Liver (tissue), 3 donors: ENCODE data around the gene PWWP2A.

Experiments
- HNF4G ChIP-seq: IDR thresholded peaks from 2 replicates; pipeline ENCODE4 v1.6.1; 2016; ENCODE audit warnings: antibody characterized with exemption
- RAD21 ChIP-seq, 2 donors: IDR thresholded peaks; 2 replicates each; pipeline ENCODE4 v1.6.1; 2016; ENCODE audit warnings: antibody characterized with exemption in 2 of 2, mild to moderate bottlenecking in 2 of 2
- TF ChIP-seq, protein P1 (sequence below): fragments of 150-350 bp; IDR thresholded peaks from 2 replicates; pipeline ENCODE4 v1.5.1; 2017; ENCODE audit warnings: improper control_type of control experiment, low read depth, low read length; ENCODE audit not compliant: missing input control
- TF ChIP-seq, protein P2 (sequence below): IDR thresholded peaks from 2 replicates; pipeline ENCODE4 v1.6.1; 2016; ENCODE audit warnings: antibody characterized with exemption, mild to moderate bottlenecking
- donor health status: healthy.
- donor health status: healthy.

DNA sequence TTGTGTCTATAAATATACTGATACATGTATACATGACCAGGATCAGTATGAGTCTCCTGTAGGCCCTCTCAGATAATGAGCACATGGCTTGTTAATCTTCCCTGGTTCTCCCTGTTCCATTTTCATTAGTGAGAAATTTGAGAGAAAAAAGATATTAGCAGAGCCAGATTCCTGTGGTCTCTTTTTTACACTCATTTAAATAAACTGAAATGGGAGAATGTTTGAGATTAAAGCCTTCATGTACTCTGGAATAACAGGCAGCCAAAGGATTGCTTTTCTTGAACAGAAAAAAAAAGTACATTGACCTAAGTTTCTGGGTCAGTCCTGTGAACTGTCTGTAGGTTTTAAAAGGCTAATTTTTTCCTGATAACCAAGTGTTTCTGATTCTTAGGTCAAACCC, 44.2 kb downstream of the PWWP2A start:
- no peak for TF ChIP-seq RAD21 (IDR thresholded peaks at IDR 0.05)
- TF ChIP-seq, protein P1, sequence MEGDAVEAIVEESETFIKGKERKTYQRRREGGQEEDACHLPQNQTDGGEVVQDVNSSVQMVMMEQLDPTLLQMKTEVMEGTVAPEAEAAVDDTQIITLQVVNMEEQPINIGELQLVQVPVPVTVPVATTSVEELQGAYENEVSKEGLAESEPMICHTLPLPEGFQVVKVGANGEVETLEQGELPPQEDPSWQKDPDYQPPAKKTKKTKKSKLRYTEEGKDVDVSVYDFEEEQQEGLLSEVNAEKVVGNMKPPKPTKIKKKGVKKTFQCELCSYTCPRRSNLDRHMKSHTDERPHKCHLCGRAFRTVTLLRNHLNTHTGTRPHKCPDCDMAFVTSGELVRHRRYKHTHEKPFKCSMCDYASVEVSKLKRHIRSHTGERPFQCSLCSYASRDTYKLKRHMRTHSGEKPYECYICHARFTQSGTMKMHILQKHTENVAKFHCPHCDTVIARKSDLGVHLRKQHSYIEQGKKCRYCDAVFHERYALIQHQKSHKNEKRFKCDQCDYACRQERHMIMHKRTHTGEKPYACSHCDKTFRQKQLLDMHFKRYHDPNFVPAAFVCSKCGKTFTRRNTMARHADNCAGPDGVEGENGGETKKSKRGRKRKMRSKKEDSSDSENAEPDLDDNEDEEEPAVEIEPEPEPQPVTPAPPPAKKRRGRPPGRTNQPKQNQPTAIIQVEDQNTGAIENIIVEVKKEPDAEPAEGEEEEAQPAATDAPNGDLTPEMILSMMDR: no peak
- TF ChIP-seq, protein P2, sequence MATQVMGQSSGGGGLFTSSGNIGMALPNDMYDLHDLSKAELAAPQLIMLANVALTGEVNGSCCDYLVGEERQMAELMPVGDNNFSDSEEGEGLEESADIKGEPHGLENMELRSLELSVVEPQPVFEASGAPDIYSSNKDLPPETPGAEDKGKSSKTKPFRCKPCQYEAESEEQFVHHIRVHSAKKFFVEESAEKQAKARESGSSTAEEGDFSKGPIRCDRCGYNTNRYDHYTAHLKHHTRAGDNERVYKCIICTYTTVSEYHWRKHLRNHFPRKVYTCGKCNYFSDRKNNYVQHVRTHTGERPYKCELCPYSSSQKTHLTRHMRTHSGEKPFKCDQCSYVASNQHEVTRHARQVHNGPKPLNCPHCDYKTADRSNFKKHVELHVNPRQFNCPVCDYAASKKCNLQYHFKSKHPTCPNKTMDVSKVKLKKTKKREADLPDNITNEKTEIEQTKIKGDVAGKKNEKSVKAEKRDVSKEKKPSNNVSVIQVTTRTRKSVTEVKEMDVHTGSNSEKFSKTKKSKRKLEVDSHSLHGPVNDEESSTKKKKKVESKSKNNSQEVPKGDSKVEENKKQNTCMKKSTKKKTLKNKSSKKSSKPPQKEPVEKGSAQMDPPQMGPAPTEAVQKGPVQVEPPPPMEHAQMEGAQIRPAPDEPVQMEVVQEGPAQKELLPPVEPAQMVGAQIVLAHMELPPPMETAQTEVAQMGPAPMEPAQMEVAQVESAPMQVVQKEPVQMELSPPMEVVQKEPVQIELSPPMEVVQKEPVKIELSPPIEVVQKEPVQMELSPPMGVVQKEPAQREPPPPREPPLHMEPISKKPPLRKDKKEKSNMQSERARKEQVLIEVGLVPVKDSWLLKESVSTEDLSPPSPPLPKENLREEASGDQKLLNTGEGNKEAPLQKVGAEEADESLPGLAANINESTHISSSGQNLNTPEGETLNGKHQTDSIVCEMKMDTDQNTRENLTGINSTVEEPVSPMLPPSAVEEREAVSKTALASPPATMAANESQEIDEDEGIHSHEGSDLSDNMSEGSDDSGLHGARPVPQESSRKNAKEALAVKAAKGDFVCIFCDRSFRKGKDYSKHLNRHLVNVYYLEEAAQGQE: no peak
- TF ChIP-seq HNF4G: no peak
